PC-9 (cell line): ENCODE data around the gene ACTBL2. TPM values are rescaled to one million over a fixed set of nuclear protein-coding genes. Genes with fewer than 3 reads are reported as not detected.

Experiments used
- BruUV-seq: library from RNA; stranded (reverse); fragments of 400-500 nt; replicated peaks from 2 replicates; lab custom pipeline; 2021; lab: Mats Ljungman, UMichigan
- CTCF ChIA-PET: fragments of 300-600 bp; sonication (Branson Sonifier 250); formaldehyde crosslinking; loops from one replicate; lab custom pipeline; 2022; ENCODE audit warnings: antibody characterized with exemption; lab: Charles Lee
- POLR2A ChIA-PET: fragments of 300-600 bp; sonication (Branson Sonifier 250); formaldehyde crosslinking; loops from one replicate; lab custom pipeline; 2022; ENCODE audit warnings: antibody characterized with exemption; ENCODE audit not compliant: unreplicated experiment; lab: Charles Lee
- DNase-seq, 2 experiments: peaks; one replicate each; pipeline versions ENCODE4 v3.0.0 to v3.0.0-alpha.2; 2015 to 2022; ENCODE audit warnings: mixed read lengths in 1 of 2
- H2AFZ ChIP-seq: fragments of 200-600 bp; sonication (generic); 2 replicates; pipeline ENCODE4 v1.8.1; 2017; ENCODE audit warnings: antibody characterized with exemption
- H3F3A ChIP-seq: fragments of 200-600 bp; sonication (generic); 2 replicates; pipeline ENCODE4 v1.8.1; 2017; ENCODE audit warnings: antibody characterized with exemption, mild to moderate bottlenecking, low read depth; ENCODE audit not compliant: insufficient read depth
- H3K27ac ChIP-seq: fragments of 200-600 bp; sonication (generic); 2 replicates; pipeline ENCODE4 v1.6.1; 2016; ENCODE audit warnings: mixed run types
- H3K27me3 ChIP-seq: fragments of 200-600 bp; sonication (generic); 2 replicates; pipeline ENCODE4 v1.6.1; 2016; ENCODE audit warnings: low read depth, mixed run types; ENCODE audit not compliant: insufficient read depth
- H3K36me3 ChIP-seq: fragments of 200-600 bp; sonication (generic); 2 replicates; pipeline ENCODE4 v1.6.1; 2016; ENCODE audit warnings: low read depth, mixed run types
- H3K4me1 ChIP-seq: fragments of 200-600 bp; sonication (generic); replicated peaks from 2 replicates; pipeline ENCODE4 v1.6.1; 2016; ENCODE audit warnings: mixed run types; ENCODE audit not compliant: insufficient read depth
- H3K4me2 ChIP-seq: fragments of 200-600 bp; sonication (generic); 2 replicates; pipeline ENCODE4 v1.6.1; 2017; ENCODE audit warnings: mixed run types
- H3K4me3 ChIP-seq: fragments of 200-600 bp; sonication (generic); 2 replicates; pipeline ENCODE4 v1.6.1; 2016; ENCODE audit warnings: mixed run types
- H3K79me2 ChIP-seq: fragments of 200-600 bp; sonication (generic); 2 replicates; pipeline ENCODE4 v1.6.1; 2017; ENCODE audit warnings: low read depth, mixed run types
- H3K9me2 ChIP-seq: fragments of 200-600 bp; sonication (generic); 2 replicates; pipeline ENCODE4 v1.8.1; 2017; ENCODE audit warnings: mild to moderate bottlenecking; ENCODE audit not compliant: insufficient read depth
- H3K9me3 ChIP-seq: fragments of 200-600 bp; sonication (generic); 2 replicates; pipeline ENCODE4 v1.8.1; 2016; ENCODE audit warnings: low read depth; ENCODE audit not compliant: insufficient read depth
- H4K20me1 ChIP-seq: fragments of 200-600 bp; sonication (generic); 2 replicates; pipeline ENCODE4 v1.8.1; 2017; ENCODE audit not compliant: insufficient read depth
- CTCF ChIP-seq: fragments of 200-600 bp; sonication (generic); conservative IDR thresholded peaks from 2 replicates; pipeline ENCODE4 v1.6.1; 2017; ENCODE audit warnings: mixed run types, antibody characterized with exemption, mild to moderate bottlenecking, moderate library complexity
- EZH2 ChIP-seq: fragments of 200-600 bp; sonication (generic); IDR thresholded peaks from 2 replicates; pipeline ENCODE4 v1.8.0; 2017; ENCODE audit warnings: antibody characterized with exemption, low read depth
- intact Hi-C: fragments of 100-400 bp; cut with micrococcal nuclease; formaldehyde crosslinking; loops from one replicate; pipeline ENCODE4 v1.10.0; 2022; ENCODE audit not compliant: unreplicated experiment
- total RNA-seq: library from RNA; stranded (reverse); gene quantifications from 2 replicates; pipeline ENCODE4 v1.2.3, GENCODE V29; 2021

ACTBL2 gene
- total RNA-seq, 1 experiment from 2014 or later = 0.98 TPM

GRCh38 chr5:57494104-57495098 lies 11.8 kb upstream of the ACTBL2 start:
- BruUV-seq = TSS peak; percentile 96
- Histone ChIP-seq H3K4me1 (peaks cover 44% of the 10 kb centered on the region), H3K4me3 (peak overlapping the region; percentile 28; the same call in 1 of the 2 replicates), H3K79me2 (no peaks in the 10 kb centered on the region), H3K27ac (peak overlapping the region; percentile 95), H3K27me3 (no peaks in the 10 kb centered on the region), H3F3A (no peaks in the 10 kb centered on the region; the same call in 1 of the 2 replicates), H2AFZ (peak overlapping the region; percentile 60; the same call in 1 of the 2 replicates), H4K20me1 (no peaks in the 10 kb centered on the region), H3K9me2 (no peaks in the 10 kb centered on the region), H3K4me2 (peak overlapping the region; percentile 71), H3K9me3 (peaks cover 6% of the 10 kb centered on the region), H3K36me3 (no peaks in the 10 kb centered on the region)
- DNase-seq = peak; percentile 90 to 93
- ChIA-PET CTCF (interaction anchor here (0.5 to 0.6 kb wide), 2 partner anchors 156 to 1397 kb away, joined by 4 to 5 read pairs; no protein-coding TSS in a partner anchor), POLR2A (interaction anchor here (0.5 to 1.3 kb wide), 8 partner anchors 24 to 966 kb away, joined by 3 to 13 read pairs (median 6); partner anchors contain the start of gene PLK2)
- intact Hi-C loops = loop anchor here (1.0 to 10.0 kb wide), 10 partner anchors 53 to 763 kb away; no protein-coding TSS in a partner anchor
- no peak for TF ChIP-seq CTCF
- no peak for TF ChIP-seq EZH2

- Histone ChIP-seq H4K20me1 (no peaks in the 10 kb centered on the region), H3K27ac (no peak overlapping the region), H3K9me2 (no peaks in the 10 kb centered on the region), H3F3A (no peaks in the 10 kb centered on the region; the same call in 1 of the 2 replicates), H3K27me3 (no peaks in the 10 kb centered on the region), H3K9me3 (peaks cover 6% of the 10 kb centered on the region), H3K4me1 (peaks cover 43% of the 10 kb centered on the region), H3K36me3 (no peaks in the 10 kb centered on the region), H3K79me2 (no peaks in the 10 kb centered on the region), H3K4me3 (no peak overlapping the region), H3K4me2 (no peak overlapping the region), H2AFZ (no peak overlapping the region)
- TF ChIP-seq CTCF (no peak), EZH2 (no peak)
- intact Hi-C loops = loop anchor here (10.0 kb wide), 1 partner anchor 158 kb away; no protein-coding TSS in a partner anchor
- ChIA-PET CTCF (no interaction called here), POLR2A (no interaction called here)
- peak in 1 of 2 experiments; percentile 29 for DNase-seq
- no TSS peak for BruUV-seq
Measured at GRCh38 chr5:57493034-57493433, 10.4 kb upstream of the ACTBL2 start.

DNA sequence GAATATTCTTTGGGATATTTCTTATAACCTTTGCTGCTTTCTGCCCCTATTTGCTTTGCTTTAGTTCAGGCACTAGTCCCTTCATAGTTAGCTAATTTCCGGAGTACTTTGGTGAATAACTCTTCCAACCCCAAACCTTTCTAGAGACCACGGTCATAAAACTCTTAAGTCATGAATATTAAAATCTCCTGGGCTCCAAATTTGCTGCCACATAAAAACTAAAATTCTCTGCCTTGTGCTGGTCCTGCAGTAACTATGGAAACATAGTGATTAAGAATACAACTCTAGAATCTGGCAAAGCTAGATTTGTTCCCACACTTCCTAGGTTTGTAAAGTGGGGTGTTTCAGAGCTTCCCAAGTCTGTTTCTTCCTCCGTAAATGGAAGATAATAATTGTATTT lies 10.0 kb upstream of the ACTBL2 start:
- no TSS peak for BruUV-seq
- CTCF ChIA-PET = no interaction called here
- no peak for TF ChIP-seq CTCF
- H3F3A ChIP-seq = no peaks in the 10 kb centered on the region; the same call in 1 of the 2 replicates
- intact Hi-C loops = loop anchor here (10.0 kb wide), 1 partner anchor 158 kb away; no protein-coding TSS in a partner anchor
- H3K9me3 ChIP-seq = peaks cover 6% of the 10 kb centered on the region; the same call in 1 of the 2 replicates
- peaks cover 45% of the 10 kb centered on the region for H3K4me1 ChIP-seq
- no peak overlapping the region for H3K4me2 ChIP-seq
- DNase-seq = no peak
- no peaks in the 10 kb centered on the region for H4K20me1 ChIP-seq
- H3K27ac ChIP-seq = no peak overlapping the region
- H3K79me2 ChIP-seq = no peaks in the 10 kb centered on the region
- H3K9me2 ChIP-seq = no peaks in the 10 kb centered on the region
- POLR2A ChIA-PET = no interaction called here
- H3K27me3 ChIP-seq = no peaks in the 10 kb centered on the region
- H2AFZ ChIP-seq = no peak overlapping the region
- H3K36me3 ChIP-seq = no peaks in the 10 kb centered on the region
- no peak overlapping the region for H3K4me3 ChIP-seq
